ENCODE results near the gene SRPK1.

DNA sequence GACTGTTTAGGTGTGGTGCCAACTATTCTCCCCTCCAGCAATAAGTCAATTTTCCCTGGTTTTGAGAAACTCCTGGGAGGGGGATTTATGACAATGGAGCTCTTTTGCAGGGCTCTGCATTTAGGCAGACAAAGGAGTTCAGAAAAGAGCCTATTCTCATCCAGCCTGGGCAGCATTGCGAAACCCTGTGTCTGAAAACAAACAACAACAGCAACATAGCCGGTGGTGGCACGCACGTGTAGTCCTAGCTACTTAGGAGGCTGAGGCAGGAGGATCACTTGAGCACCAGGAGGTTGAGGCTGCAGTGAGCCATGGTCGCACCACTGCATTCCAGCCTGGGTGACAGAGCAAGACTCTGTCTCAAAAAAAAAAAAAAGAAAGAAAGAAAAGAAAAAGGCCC, 130.2 kb downstream of the SRPK1 start:
- TF ChIP-seq CTCF (conservative IDR thresholded peaks at IDR 0.05; ENCODE audit: low read depth, low read length) (no peak), EZH2 (IDR thresholded peaks at IDR 0.05; ENCODE audit: low read length, unreplicated experiment) (no peak), EZH2phosphoT487 (IDR thresholded peaks at IDR 0.05; ENCODE audit: borderline replicate concordance, low read length) (no peak)

Measured in PC-3 (cell line).